AG04450 (cell line): ENCODE results near the gene PNPLA6. TPM values are rescaled to one million over a fixed set of nuclear protein-coding genes. Genes with fewer than 3 reads are reported as not detected.

Experiments
- CTCF ChIA-PET: fragments of 300-600, 350-600 bp; formaldehyde crosslinking; extraction: SDS; loops from one replicate; lab custom pipeline; 2022; ENCODE audit warnings: antibody characterized with exemption, inconsistent platforms; lab: Charles Lee
- POLR2A ChIA-PET: fragments of 350-600 bp; formaldehyde crosslinking; extraction: SDS; loops from one replicate; lab custom pipeline; 2021; ENCODE audit warnings: antibody characterized with exemption, inconsistent platforms; lab: Yijun Ruan, JAX
- DNase-seq: peaks from one replicate; pipeline ENCODE4 v3.0.0-alpha.2; 2011; ENCODE audit warnings: low read depth, low spot score
- H3K27ac ChIP-seq: one replicate; pipeline ENCODE4 v1.5.1; 2012; ENCODE audit warnings: low read depth, low read length, control low read depth
- H3K27me3 ChIP-seq: one replicate; pipeline ENCODE4 v1.6.0; 2012; ENCODE audit warnings: low read length; ENCODE audit not compliant: control insufficient read depth, insufficient read depth
- H3K4me3 ChIP-seq: 2 replicates; pipeline ENCODE4 v1.5.1; 2011; ENCODE audit warnings: mild to moderate bottlenecking, low read depth, low read length, control low read depth
- H3K9me3 ChIP-seq: 2 replicates; pipeline ENCODE4 v1.5.1; 2012; ENCODE audit warnings: low read length; ENCODE audit not compliant: control insufficient read depth, insufficient read depth
- CTCF ChIP-seq: IDR thresholded peaks from 2 replicates; pipeline ENCODE4 v1.5.1; 2011; ENCODE audit warnings: low read depth, low read length, control low read depth, inconsistent platforms
- polyA plus RNA-seq: library from polyadenylated mRNA; depleted of rRNA; stranded (reverse); fragments of >200 nt; gene quantifications from 2 replicates; pipeline ENCODE4 v1.2.3, GENCODE V29; 2011

Gene PNPLA6
- polyA plus RNA-seq, 1 experiment: 17.0 TPM

DNA sequence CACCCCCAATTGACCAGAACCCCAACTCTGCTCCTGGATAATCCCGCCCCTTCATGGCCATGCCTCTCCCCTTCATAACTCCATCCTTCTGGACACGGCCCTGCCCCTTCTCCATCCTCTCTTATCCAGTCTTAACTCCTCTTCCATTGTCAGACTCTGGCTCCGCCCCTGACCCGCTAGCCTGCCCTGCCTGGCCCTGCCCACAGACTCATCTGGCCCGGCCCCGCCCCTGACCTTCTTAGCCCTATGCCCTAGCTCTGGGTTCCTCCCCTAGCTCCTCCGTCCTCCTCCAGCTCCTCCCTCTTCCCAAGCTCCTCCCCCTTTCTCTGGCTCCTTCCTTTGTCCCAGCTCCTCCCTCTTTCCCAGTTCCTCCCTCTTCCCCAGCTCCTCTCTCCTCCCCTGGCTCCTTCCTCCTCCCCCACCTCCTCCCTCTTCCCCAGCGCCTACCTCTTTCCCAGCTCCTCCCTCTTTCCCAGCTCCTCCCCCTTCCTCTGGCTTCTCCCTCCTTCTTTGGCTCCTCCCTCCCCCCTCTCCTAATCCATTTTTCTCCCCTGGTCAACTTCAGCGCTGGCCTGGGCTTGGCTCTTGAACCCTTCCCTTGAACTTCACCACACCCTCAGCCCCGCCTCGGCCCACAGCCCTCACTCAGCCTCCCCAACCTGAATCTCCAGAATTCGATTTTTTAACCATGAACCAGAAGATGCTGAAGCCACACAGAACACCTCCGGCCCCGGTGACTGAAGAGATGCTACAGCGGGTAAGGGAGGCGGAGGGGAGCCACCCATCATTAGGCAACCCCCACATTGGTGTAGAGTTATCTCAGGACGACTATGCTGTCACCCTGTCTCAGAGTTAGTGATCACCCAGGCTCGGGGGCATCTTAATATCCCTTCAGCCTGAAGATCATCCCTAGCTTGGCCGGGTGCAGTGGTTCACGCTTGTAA lies 28.9 kb upstream of the PNPLA6 start:
- TF ChIP-seq CTCF: no peak
- Histone ChIP-seq H3K4me3 (no peak overlapping the region), H3K27me3 (peaks cover 9% of the 10 kb centered on the region), H3K9me3 (peaks cover 9% of the 10 kb centered on the region; the same call in 1 of the 2 replicates), H3K27ac (no peak overlapping the region)
- ChIA-PET CTCF (interaction anchor here (0.6 kb wide), 1 partner anchor 1075 kb away, joined by 5 read pairs; no protein-coding TSS in a partner anchor), POLR2A (interaction anchor here (1.4 kb wide), 1 partner anchor 9 kb away, joined by 6 read pairs; the partner anchor contains the start of gene ZNF358)
- DNase-seq: no peak

- ChIA-PET POLR2A (no interaction called here), CTCF (no interaction called here)
- Histone ChIP-seq H3K4me3 (no peak overlapping the region), H3K27me3 (peaks cover 3% of the 10 kb centered on the region), H3K27ac (no peak overlapping the region), H3K9me3 (peaks cover 9% of the 10 kb centered on the region; the same call in 1 of the 2 replicates)
- TF ChIP-seq CTCF: no peak
- peak; percentile 37 for DNase-seq
These were observed 27.6 kb upstream of the PNPLA6 start for GRCh38 chr19:7507884-7508283.

- TF ChIP-seq CTCF: no peak
- no peaks in the 10 kb centered on the region for H3K27me3 ChIP-seq
- no peak for DNase-seq
- H3K9me3 ChIP-seq: peaks cover 9% of the 10 kb centered on the region; the same call in 1 of the 2 replicates
- H3K27ac ChIP-seq: no peak overlapping the region
- CTCF ChIA-PET: interaction anchor here (1.8 kb wide), 1 partner anchor 59 kb away, joined by 7 read pairs; no protein-coding TSS in a partner anchor
- no peak overlapping the region for H3K4me3 ChIP-seq
- POLR2A ChIA-PET: no interaction called here
These were observed 25.9 kb upstream of the PNPLA6 start for GRCh38 chr19:7509625-7510024.

- Histone ChIP-seq H3K27ac (no peak overlapping the region), H3K27me3 (no peaks in the 10 kb centered on the region), H3K9me3 (peaks cover 6% of the 10 kb centered on the region; the same call in 1 of the 2 replicates), H3K4me3 (no peak overlapping the region)
- ChIA-PET CTCF (no interaction called here), POLR2A (no interaction called here)
- no peak for TF ChIP-seq CTCF
- no peak for DNase-seq
These were observed 23.1 kb upstream of the PNPLA6 start for GRCh38 chr19:7512400-7512851.
